Muscle of back (tissue), 13 donors: ENCODE measurements around the gene OR4N5. TPM values are rescaled to one million over a fixed set of nuclear protein-coding genes. Genes with fewer than 3 reads are reported as not detected.
"Not testable (repeated sequence)": the region's sequence is repeated elsewhere in the genome, so short reads cannot be mapped to it uniquely, and the experiment has no call there.

Experiments used
- DNase-seq, 3 donors: peaks; one replicate each; pipeline versions ENCODE4 v3.0.0 to v3.0.0-alpha.2; 2013
- long read RNA-seq, 9 donors: transcript quantifications; one replicate each; lab custom pipeline, GENCODE V29; 2026
- polyA plus RNA-seq, 10 donors: library from polyadenylated mRNA; unstranded; fragments of 120-200 nt; gene quantifications; one replicate each; pipeline ENCODE4 v1.2.1, GENCODE V29; 2013; ENCODE audit not compliant: insufficient read length in 10 of 10

The OR4N5 gene
- polyA plus RNA-seq: not detected
- long read RNA-seq, donor 1: 0 reads
- long read RNA-seq, donor 2: 0 reads
- long read RNA-seq, donor 3: 0 reads
- long read RNA-seq, donor 4: 0 reads
- long read RNA-seq, donor 5: 0 reads
- long read RNA-seq, donor 6: 0 reads
- long read RNA-seq, donor 7: 0 reads
- long read RNA-seq, donor 8: 0 reads
- long read RNA-seq, donor 9: 0 reads

GRCh38 chr14:20138520-20138919 is at the start of gene OR4N5:
Gene OR4N5 (plus strand): TSS chr14:20138820. CDS start chr14:20143736, 4,916 bp downstream.
- no peak for DNase-seq

GRCh38 chr14:20092050-20092449 is 46.6 kb upstream of the OR4N5 start:
- no peak for DNase-seq

GRCh38 chr14:20093442-20093841 is 45.2 kb upstream of the OR4N5 start:
- no peak for DNase-seq

- not testable (repeated sequence) for DNase-seq
Observed at GRCh38 chr14:20098926-20099770, 39.5 kb upstream of the OR4N5 start.

- DNase-seq: no peak
Observed at GRCh38 chr14:20110438-20110837, 28.2 kb upstream of the OR4N5 start, which contains the start of gene OR4K17. Gene OR4K17 (plus strand): TSS chr14:20110739. CDS start chr14:20117500, 6,761 bp downstream.

GRCh38 chr14:20112321-20112720 is 26.3 kb upstream of the OR4N5 start:
- DNase-seq: no peak

GRCh38 chr14:20116748-20117147 is 21.9 kb upstream of the OR4N5 start:
- DNase-seq: no peak

- no peak for DNase-seq
Observed at GRCh38 chr14:20118795-20119194, 19.8 kb upstream of the OR4N5 start.

- no peak for DNase-seq
Observed at GRCh38 chr14:20143911-20144310, 5.3 kb downstream of the OR4N5 start.

GRCh38 chr14:20144820-20145219 is 6.2 kb downstream of the OR4N5 start:
- no peak for DNase-seq

GRCh38 chr14:20164462-20164861 is 25.8 kb downstream of the OR4N5 start:
- no peak for DNase-seq

GRCh38 chr14:20167091-20167490 is 28.5 kb downstream of the OR4N5 start:
- no peak for DNase-seq

- DNase-seq: not testable (repeated sequence)
Observed at GRCh38 chr14:20169852-20170251, 31.2 kb downstream of the OR4N5 start.

- not testable (repeated sequence) for DNase-seq
Observed at GRCh38 chr14:20174205-20174604, 35.6 kb downstream of the OR4N5 start.

GRCh38 chr14:20176330-20176729 is 37.7 kb downstream of the OR4N5 start:
- no peak for DNase-seq

GRCh38 chr14:20177433-20177974 is 38.9 kb downstream of the OR4N5 start:
- DNase-seq: no peak

- no peak for DNase-seq
Observed at GRCh38 chr14:20179218-20179617, 40.6 kb downstream of the OR4N5 start.

GRCh38 chr14:20179880-20180279 is 41.3 kb downstream of the OR4N5 start:
- DNase-seq: no peak

GRCh38 chr14:20180486-20180885 is 41.9 kb downstream of the OR4N5 start:
- DNase-seq: no peak

- no peak for DNase-seq
Observed at GRCh38 chr14:20184181-20184580, 45.6 kb downstream of the OR4N5 start.

- DNase-seq: no peak
Observed at GRCh38 chr14:20190596-20190995, 52.0 kb downstream of the OR4N5 start, which contains the start of gene OR11G2. Gene OR11G2 (plus strand): TSS chr14:20190896. CDS start chr14:20197438, 6,542 bp downstream.

- DNase-seq: no peak
Observed at GRCh38 chr14:20191396-20191795, 52.8 kb downstream of the OR4N5 start.

GRCh38 chr14:20194101-20194500 is 55.5 kb downstream of the OR4N5 start:
- DNase-seq: no peak
